ENCODE data around the gene PARS2. TPM values are rescaled to one million over a fixed set of nuclear protein-coding genes. Genes with fewer than 3 reads are reported as not detected.

Gene PARS2
- total RNA-seq, 4 donors from 2014 or later, result 2.2 to 6.4 (median 5.6) TPM

GRCh38 chr1:54757833-54758232 lies 6.5 kb downstream of the PARS2 start:
- 93% methylated on average over 2 of the region's 9 CpGs; no CpG with 5 or more reads in 1 of the 2 donors for WGBS, 2 donors (ENCODE audit: low coverage in 1 of 2)
- ATAC-seq, result no peak
- H3K36me3 ChIP-seq, result peaks cover 0 to 44% of the 10 kb centered on the region in 2 donors

GRCh38 chr1:54754486-54755285 lies 9.6 kb downstream of the PARS2 start:
- Histone ChIP-seq H3K36me3 (peaks cover 0 to 44% of the 10 kb centered on the region in 2 donors), H3K9me3 (no peaks in the 10 kb centered on the region), H3K4me3 (no peak overlapping the region), H3K27ac (no peak overlapping the region), H3K27me3 (no peaks in the 10 kb centered on the region), H3K4me1 (no peaks in the 10 kb centered on the region)
- TF ChIP-seq CTCF (IDR thresholded peaks at IDR 0.05), result no peak
- TF ChIP-seq POLR2AphosphoS5 (IDR thresholded peaks at IDR 0.05), result no peak
- no peak for TF ChIP-seq EP300 (IDR thresholded peaks at IDR 0.05)
- TF ChIP-seq POLR2A (IDR thresholded peaks at IDR 0.05), result no peak
- no peak for ATAC-seq
- WGBS, 2 donors (ENCODE audit: low coverage in 1 of 2), result 60 to 80% methylated on average over 1 to 2 of the region's 25 CpGs

More at GRCh38 chr1:54757833-54758232, 6.5 kb downstream of the PARS2 start:
- Histone ChIP-seq H3K4me1 (peaks cover 0 to 2% (median 0%) of the 10 kb centered on the region in 3 donors), H3K9me3 (no peaks in the 10 kb centered on the region), H3K4me3 (no peak overlapping the region), H3K27ac (no peak overlapping the region), H3K27me3 (no peaks in the 10 kb centered on the region)
- TF ChIP-seq POLR2A (IDR thresholded peaks at IDR 0.05), result no peak
- TF ChIP-seq CTCF (IDR thresholded peaks at IDR 0.05), result no peak
- no peak for TF ChIP-seq POLR2AphosphoS5 (IDR thresholded peaks at IDR 0.05)
- no peak for TF ChIP-seq EP300 (IDR thresholded peaks at IDR 0.05)

- no peaks in the 10 kb centered on the region for H3K4me1 ChIP-seq
- no peak overlapping the region for H3K27ac ChIP-seq
- TF ChIP-seq POLR2AphosphoS5 (IDR thresholded peaks at IDR 0.05), result no peak
- TF ChIP-seq CTCF (IDR thresholded peaks at IDR 0.05), result no peak
- TF ChIP-seq EP300 (IDR thresholded peaks at IDR 0.05), result no peak
- TF ChIP-seq POLR2A (IDR thresholded peaks at IDR 0.05), result no peak
- H3K36me3 ChIP-seq, result peaks cover 0 to 39% of the 10 kb centered on the region in 2 donors
- 90 to 98% methylated on average over 2 to 7 of the region's 22 CpGs for WGBS, 2 donors (ENCODE audit: low coverage in 1 of 2)
- no peak for ATAC-seq
- no peaks in the 10 kb centered on the region for H3K9me3 ChIP-seq
- no peaks in the 10 kb centered on the region for H3K27me3 ChIP-seq
- no peak overlapping the region for H3K4me3 ChIP-seq
These were observed 10.3 kb downstream of the PARS2 start for GRCh38 chr1:54754045-54754444.

GRCh38 chr1:54751426-54751825 lies 12.9 kb downstream of the PARS2 start:
- WGBS, 2 donors (ENCODE audit: low coverage in 1 of 2), result 59 to 82% methylated on average over 4 of the region's 4 CpGs

More at GRCh38 chr1:54751426-54751825, 12.9 kb downstream of the PARS2 start:
- Histone ChIP-seq H3K27ac (no peak overlapping the region), H3K27me3 (no peaks in the 10 kb centered on the region), H3K4me3 (no peak overlapping the region), H3K9me3 (no peaks in the 10 kb centered on the region), H3K4me1 (no peaks in the 10 kb centered on the region), H3K36me3 (peaks cover 0 to 13% of the 10 kb centered on the region in 2 donors)
- TF ChIP-seq EP300 (IDR thresholded peaks at IDR 0.05) (no peak), CTCF (IDR thresholded peaks at IDR 0.05) (no peak), POLR2AphosphoS5 (IDR thresholded peaks at IDR 0.05) (no peak)
- no peak for ATAC-seq
